GM12878 (cell line): ENCODE results near the gene SLC35A2.

Experiments used
- EZH2 ChIP-seq: IDR thresholded peaks from 2 replicates; pipeline ENCODE4 v1.6.1; 2012; ENCODE audit warnings: low read depth, mild to moderate bottlenecking, control low read depth, inconsistent platforms, low read length, borderline replicate concordance; ENCODE audit not compliant: control insufficient read depth
- IKZF1 ChIP-seq: fragments of 450-650 bp; conservative IDR thresholded peaks from 2 replicates; pipeline ENCODE4 v1.6.1; 2017; ENCODE audit warnings: antibody characterized with exemption, mild to moderate bottlenecking
- KAT2A ChIP-seq: conservative IDR thresholded peaks from 2 replicates; pipeline ENCODE4 v1.6.1; 2011; ENCODE audit warnings: low read depth, low read length; ENCODE audit not compliant: control insufficient read depth
- TF ChIP-seq, protein P1 (sequence below): IDR thresholded peaks from 2 replicates; pipeline ENCODE4 v1.6.1; 2011; ENCODE audit warnings: low read depth, low read length, improper control_type of control experiment, borderline replicate concordance
- TF ChIP-seq, protein P2 (sequence below): fragments of 450-650 bp; IDR thresholded peaks from 2 replicates; pipeline ENCODE4 v1.6.1; 2017; ENCODE audit warnings: mild to moderate bottlenecking, low read depth, inconsistent platforms; ENCODE audit not compliant: poor library complexity, severe bottlenecking

DNA sequence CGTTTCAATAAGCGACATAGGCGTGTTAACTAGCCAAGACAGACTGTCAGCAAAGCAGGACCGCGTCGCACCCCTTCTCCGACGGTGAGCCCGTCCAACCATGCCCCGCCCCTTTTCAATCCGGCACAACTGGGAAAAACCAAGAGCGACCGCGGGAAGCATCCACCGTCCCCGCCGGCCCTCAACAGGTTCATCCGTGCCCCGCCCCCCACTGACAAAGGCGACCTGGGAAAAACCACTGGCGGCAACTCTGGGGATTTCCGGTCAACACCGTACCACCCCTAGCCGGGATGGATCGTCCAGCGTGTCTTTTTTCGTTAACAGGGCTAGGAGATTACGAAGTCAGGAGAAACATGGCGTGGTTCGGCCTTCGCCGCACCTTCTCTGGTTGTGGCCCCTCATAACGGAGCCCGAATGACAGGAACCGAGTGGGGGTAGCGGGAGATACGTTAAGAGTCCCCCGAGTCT lies 14.3 kb downstream of the SLC35A2 start:
- TF ChIP-seq, protein P1, sequence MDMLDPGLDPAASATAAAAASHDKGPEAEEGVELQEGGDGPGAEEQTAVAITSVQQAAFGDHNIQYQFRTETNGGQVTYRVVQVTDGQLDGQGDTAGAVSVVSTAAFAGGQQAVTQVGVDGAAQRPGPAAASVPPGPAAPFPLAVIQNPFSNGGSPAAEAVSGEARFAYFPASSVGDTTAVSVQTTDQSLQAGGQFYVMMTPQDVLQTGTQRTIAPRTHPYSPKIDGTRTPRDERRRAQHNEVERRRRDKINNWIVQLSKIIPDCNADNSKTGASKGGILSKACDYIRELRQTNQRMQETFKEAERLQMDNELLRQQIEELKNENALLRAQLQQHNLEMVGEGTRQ: no peak
- TF ChIP-seq, protein P2, sequence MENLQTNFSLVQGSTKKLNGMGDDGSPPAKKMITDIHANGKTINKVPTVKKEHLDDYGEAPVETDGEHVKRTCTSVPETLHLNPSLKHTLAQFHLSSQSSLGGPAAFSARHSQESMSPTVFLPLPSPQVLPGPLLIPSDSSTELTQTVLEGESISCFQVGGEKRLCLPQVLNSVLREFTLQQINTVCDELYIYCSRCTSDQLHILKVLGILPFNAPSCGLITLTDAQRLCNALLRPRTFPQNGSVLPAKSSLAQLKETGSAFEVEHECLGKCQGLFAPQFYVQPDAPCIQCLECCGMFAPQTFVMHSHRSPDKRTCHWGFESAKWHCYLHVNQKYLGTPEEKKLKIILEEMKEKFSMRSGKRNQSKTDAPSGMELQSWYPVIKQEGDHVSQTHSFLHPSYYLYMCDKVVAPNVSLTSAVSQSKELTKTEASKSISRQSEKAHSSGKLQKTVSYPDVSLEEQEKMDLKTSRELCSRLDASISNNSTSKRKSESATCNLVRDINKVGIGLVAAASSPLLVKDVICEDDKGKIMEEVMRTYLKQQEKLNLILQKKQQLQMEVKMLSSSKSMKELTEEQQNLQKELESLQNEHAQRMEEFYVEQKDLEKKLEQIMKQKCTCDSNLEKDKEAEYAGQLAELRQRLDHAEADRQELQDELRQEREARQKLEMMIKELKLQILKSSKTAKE: no peak
- TF ChIP-seq KAT2A (no peak), IKZF1 (no peak), EZH2 (no peak)
